IPS-NIHi7 (cell line): Measurements from ENCODE around the gene GRIK2.
"Not testable (repeated sequence)": the region's sequence is repeated elsewhere in the genome, so short reads cannot be mapped to it uniquely, and the experiment has no call there.

Experiments
- DNase-seq: peaks from one replicate; pipeline ENCODE4 v3.0.0; 2012; ENCODE audit warnings: mixed read lengths; ENCODE audit errors: extremely low spot score

GRIK2 gene

DNA sequence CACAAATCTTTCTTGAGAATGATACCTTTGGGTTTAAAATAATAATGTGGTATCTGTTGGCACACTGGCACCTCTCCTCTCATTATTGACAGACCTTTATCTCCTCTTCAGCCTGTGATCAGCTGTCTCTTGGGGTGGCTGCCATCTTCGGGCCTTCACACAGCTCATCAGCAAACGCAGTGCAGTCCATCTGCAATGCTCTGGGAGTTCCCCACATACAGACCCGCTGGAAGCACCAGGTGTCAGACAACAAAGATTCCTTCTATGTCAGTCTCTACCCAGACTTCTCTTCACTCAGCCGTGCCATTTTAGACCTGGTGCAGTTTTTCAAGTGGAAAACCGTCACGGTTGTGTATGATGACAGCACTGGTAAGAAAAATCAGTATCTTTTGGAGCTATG, 232.8 kb downstream of the GRIK2 start:
- DNase-seq: peak; percentile 10

DNA sequence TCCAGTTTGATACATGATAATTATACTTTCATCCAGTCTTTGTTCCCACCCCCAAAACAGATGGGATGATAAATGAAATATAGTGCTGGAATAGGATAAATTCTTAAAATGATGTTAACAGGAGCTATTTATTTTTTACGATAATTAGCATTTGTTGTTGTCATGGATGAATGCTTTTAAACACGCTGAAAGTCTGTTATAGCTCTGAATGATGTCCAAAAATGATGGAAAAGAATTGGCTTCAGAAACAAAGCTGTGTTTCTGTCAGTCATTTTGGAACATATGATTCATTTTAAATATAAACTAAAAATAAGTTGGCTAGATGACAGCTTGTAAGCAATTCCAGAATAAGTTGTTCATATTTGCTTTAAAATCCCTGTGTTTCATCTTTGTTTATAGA, 237.4 kb downstream of the GRIK2 start:
- DNase-seq: no peak

DNA sequence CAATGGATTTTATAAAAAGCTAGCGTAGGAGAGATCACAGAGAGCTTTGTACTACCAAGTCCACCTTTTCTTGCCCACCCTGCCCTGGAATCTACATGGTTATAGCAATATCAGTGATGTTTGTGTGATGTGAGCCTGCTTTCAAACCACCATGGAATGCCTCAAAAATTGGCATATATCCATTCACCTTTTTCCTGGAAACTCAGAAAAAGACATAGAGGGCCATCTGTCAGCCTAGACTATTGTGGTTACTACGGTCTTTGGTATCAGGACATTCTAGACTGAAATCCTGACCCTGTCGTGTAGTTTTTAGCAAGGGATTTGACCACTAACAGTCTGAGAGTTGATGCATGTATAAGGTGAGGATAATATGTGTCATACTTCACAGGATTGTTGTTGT, 239.6 kb downstream of the GRIK2 start:
- DNase-seq: no peak

DNA sequence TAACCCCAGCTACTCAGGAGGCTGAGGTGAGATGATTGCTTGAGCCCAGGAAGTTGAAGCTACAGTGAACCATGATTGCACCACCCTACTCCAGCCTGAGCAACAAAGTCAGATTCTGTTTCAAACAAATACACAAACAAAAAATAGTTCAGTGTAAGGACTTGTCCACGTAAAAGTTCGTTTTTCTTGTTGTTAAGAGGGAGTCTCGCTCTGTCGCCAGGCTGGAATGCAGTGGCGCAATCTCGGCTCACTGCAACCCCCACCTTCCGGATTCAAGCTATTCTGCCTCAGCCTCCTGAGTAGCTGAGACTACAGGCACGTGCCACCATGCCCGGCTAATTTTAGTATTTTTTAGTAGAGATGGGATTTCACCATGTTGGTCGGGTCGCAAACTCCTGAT, 245.4 kb downstream of the GRIK2 start:
- DNase-seq: not testable (repeated sequence)

DNA sequence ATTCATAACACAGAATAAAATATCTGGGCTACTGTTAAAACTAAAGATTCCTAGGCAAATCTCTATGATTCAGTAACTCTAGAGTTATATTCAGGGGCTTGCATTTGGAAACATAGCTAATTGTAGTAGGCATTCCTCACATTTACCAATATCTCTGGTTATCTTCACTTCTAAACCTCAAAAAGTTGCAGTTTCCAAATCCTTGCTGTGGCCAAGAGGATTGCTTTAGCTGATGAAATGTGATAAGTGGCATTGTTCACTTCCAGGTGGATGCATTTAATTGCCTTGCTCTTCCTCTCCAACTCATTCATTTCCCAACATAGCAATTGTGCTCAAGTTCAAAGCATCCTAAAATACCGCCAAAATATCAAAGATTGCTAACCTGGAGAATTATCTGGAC, 246.6 kb downstream of the GRIK2 start:
- no peak for DNase-seq

DNA sequence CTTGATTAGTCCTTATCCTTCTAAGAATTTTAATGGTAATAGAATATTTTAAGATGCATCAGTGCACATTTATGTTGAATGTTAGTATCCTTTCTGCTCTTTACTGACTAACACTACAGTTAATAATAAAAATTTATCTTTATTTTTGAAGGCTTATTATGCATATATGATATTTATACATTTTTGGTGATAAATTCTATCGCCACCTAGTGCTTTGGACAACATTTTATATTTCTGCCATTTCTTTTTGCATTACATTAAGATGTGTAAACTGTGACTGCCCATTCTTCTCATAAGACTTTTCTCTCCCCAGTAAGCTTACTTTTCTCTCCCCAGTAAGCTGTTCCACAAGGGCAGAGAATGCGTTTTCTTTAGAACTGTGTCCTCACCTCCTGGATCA, 252.3 kb downstream of the GRIK2 start:
- no peak for DNase-seq

DNA sequence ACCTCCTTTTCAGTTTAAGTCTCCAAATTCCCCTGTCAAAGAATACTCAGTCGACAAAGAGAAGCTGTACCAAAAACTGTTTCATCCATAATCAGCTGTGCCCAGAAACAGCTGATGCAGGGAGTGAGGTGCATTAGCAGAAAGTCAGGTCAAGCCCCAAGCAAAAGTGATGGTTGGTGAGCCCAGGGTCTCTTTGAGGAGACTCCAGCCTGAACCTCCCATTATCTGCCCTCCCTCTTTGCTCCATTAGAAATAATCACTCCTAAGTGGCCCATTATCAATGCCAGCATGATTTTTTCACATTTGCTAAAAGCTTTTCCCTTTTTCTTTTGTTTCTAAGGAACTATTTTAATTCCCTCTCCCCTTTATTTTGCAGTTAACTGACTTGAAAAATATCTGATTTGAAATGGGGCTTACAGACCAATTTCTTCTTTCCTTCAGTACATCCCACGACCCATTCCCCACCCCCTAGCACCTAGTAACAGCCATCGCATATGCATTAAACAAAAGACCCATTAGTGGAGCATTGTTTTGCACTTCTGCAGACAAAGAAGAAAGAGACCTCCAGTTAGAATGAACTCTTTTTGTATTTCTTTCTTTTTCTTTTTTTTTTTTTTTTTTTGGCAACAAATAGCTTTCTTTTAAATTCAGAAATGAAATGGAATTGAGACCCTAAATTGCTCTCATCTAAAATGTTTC, 257.0 kb downstream of the GRIK2 start:
- DNase-seq: peak; percentile 28

DNA sequence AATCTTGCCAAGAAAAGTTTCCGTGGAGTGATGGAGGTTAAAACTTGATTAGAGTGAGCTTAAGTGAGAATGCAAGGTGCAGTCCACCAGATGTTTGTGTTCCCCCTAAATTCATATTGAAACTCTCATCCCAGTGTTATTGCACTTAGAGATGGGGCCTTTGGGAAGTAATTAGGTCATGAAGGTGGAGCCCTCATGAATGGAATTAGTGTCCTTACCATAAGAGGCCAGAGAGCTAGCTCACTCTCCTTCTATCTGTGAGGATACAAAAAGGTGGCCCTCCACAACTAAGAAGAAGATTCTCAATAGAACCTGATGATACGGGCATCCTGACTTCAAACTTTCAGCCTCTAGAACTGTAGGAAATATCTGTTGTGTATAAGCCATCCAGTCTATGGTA, 258.6 kb downstream of the GRIK2 start:
- DNase-seq: no peak

DNA sequence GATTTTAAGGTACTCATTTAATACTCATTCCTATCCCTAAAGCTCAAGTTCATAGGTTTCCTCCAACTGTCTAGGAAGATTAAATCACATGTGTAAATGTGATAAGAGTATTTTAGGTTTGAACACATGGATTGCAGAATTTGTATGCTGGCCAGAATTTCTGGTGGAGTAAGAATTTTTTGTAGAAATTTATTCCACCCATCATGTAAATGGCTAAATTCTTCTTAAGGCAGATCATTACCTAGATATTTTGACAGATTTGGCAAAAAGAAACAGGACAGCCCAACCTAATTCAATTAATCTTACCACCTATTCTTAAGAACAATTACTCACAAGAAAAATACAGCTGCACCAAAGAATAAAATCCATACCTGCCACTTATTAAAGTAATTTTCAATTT, 261.6 kb downstream of the GRIK2 start:
- DNase-seq: no peak

DNA sequence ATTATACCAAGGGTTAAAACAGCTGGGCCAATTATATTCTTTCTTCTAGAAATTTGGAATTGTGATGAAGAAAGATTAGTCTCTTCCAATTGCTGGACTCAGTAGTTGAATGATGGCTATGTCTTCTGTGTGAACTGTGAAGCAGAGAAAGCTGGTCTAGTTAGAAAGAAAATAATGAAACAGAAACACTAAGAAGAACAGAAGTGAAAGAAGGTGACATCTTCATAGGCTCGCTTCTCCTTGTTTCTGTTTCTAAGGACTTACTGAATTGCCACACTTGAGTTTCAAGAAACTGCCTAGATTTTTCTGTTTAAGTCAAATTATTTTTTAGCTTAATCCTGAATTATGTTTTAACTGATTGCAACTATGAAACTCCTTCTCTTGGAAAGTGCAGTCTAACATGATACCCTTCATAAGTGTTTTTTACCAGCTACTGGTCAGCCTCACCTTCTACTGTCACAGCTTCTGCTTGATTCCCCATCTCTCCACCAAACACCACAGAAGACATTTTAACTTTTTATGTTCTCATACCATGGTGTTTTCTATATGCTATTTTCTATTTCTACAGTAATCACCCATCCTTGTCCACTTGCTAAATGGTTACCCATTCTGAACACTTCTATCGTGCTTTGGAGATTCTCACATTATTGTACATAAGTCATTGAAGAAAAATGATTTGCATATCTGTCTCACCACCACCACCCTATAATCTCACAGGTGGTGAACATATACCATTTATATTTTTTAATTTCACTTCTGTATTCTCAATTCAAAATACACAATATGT, 268.8 kb downstream of the GRIK2 start:
- no peak for DNase-seq

DNA sequence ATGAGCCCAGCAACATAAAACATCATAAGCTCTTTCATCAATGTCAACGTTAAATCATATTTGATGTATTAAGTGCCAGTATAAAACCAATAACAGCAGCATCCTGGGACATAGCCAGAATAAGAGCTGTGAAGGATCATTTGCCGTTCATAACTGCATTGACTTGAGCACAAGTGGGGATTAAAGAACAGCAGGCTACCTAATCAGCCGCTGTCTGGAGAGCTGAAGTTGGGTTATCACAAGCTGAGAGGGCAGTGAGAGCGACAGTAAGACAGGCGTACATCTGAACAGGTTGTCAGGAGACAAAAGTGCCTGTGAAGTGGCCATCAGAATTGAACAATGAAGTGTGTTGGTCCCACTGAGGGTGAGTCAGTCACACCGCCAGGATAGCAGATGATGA, 269.6 kb downstream of the GRIK2 start:
- no peak for DNase-seq

DNA sequence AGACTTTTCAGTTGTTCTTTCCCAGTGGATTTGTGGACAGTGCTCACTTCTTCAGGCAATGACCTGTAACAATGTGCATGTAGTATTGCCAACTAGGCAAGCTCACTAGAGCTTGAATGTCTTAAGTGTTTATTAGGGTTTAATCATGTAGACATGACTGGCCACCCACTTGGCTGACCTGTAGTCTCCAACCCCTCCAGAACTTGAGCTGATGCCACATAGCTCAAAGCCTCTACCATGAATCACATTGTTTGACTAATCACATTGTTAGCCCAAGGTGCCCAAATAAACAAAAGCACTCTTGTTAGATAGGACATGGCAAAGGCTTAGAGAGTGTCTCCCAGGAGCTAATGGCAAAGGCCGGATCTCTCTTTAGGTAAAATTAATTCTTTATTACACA, 272.7 kb downstream of the GRIK2 start:
- DNase-seq: no peak

DNA sequence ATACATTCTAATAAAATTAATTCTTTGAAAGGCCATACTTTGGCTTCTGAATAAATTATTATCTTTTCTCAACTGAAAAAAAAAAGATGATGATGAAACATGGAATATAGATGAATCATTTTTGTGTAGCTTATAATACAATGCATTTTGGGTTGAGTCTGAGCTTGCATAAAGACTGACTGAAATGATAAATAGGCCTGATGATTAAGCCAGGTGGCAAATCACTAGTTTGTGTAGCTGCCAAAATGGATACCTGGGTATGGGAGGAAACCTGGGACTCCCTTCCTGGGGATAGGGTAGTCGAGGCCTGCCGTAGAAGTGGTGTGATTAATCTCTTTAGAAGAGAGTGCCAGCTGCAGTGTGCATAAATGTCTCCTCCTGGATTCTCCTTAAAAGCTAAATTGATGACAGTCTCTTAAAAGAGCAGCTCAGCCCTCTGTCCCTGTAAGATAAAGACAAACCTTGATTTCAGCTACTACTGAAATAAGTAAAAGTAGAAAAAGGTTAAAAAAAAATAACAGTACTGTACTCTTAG, 275.1 kb downstream of the GRIK2 start:
- no peak for DNase-seq

DNA sequence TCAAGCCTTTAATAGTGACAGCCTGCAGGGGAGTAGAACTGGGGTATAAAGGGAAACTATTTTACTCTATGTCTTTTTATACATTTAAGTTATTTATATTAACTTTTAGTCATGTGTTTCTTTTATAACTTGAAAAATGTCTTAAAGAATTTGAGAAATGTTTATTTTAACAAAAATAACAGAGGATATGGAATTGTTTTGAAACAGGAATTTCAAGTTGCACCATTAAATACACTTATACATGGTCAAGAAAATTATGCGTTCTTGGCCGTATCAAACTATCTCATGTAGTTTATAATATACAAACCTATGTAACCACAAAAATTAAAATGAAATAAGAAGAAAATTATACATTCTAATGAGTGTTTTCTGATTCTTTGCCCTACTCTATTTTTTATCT, 282.7 kb downstream of the GRIK2 start:
- no peak for DNase-seq

DNA sequence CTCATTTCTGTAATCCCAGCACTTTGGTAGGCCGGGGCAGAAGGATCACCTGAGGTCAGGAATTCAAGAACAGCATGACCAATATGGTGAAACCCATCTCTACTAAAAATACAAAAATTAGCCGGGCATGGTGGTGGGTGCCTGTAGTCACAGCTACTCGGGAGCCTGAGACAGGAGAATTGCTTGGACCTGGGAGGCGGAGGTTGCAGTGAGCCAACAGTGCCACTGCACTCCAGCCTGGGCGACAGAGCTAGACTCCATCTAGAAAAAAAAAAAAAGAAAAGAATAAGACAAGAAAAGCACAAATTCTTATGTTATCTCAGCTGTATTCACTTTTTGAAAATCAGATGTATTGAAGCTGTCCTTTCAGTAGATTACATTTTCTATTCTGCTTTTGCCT, 289.4 kb downstream of the GRIK2 start:
- no peak for DNase-seq

DNA sequence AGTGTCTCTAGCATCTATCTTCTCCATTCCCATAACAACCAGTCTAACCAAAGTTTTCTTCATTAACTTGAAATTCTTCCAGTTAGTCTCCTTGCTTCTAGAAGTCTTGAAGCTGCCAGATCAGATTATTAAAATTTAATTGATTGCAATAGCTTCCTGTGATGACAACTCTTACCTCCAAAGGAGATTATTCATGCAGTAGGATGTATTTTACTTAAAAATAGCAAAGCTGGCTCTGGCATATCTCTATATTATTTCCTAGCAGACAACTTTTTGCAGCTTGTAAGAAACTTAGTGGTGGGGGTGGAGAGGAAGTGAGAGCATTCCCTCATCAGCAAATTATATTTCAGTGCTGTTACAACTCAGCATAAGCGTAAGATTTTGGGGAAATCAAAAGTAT, 290.4 kb downstream of the GRIK2 start:
- DNase-seq: no peak

DNA sequence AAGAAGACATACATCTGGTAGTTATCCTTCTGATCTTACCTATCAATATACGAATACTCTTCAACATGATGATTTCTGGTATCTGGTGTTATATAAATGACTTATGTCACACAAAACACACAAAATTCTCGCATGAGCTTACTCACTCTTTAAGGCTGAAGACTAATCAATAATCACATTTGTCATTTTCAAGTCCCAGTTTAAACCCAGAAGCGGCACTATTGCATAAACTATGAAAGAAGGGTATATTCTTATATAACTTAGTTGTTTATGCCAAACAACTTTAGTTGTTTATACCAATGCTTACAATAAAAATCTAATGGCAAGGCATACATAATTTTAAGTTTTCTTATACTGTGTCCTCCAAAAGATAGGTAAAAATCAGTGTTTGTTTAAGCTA, 293.1 kb downstream of the GRIK2 start:
- no peak for DNase-seq

DNA sequence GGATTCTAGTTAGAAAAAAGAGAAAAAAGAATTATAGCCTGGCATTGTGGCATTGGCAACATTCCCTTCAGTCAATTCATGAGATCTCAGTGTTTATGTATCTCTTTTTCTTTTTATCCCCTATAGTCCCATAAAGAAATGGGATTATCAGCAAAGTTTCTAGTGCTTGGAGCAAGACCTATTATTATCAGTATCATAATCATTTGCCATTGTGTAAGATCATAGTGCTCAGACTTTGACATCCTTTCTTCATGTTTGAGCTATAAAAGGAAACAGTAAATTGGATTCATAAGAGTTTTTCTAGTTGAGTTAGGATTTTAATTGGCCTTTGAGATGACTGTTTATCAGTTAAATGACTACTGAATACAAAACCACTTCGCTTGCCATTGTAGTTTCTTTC, 295.6 kb downstream of the GRIK2 start:
- no peak for DNase-seq

DNA sequence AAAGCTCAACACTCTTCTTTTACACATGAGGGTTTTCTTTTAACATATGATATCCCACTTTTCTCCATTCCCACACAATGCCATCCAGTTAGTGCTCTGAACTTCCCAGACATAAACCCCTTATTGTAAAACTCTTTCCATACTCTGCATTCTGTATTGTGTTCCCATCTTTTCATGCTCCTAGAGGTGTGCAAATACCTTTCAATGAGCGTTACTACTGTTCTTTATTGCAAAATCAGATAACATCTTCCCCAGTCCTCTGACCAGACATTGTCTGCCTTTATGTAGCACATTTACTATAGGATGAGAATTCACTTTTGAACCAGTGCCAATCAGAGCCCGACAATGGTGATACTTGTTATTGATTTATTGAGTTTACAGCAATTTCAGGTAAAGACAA, 296.2 kb downstream of the GRIK2 start:
- no peak for DNase-seq

DNA sequence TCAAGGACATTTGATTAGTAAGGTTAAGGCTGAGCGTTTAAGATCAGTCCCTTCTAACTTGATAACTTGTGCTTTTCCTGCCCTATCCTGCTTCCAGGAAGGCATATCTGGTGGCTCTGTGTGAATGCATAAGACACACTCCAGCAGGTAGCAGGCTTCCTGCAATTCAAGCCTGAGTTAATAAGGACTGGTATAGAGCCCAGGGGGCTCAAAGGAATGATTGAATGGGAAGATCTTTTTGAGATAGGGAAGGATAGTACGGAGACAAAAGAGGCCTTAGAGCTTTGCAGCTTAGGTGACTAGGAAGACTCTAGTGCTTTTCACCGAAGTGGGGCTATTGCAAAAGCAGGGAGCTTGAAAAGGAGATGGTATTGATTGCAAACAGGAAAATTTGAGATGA, 307.1 kb downstream of the GRIK2 start:
- DNase-seq: peak; percentile 13

DNA sequence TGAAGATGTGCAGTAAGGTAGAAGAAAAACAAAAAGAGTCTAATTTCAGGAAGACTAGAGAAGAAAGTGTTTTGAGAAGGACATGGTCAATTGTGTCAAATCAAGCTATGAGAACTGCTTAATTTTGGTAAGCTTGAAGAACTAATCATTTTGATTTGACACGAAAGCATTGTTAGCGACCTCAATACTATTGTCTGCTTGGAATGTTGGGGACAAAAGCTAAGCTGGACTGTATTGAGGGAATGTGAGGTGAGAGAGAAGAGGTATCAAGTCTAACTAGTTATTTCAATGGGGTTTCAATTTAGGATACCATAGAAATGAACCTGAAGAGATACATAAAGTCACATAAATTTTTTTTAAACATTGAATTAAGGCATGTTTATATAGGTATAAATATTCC, 309.8 kb downstream of the GRIK2 start:
- no peak for DNase-seq

DNA sequence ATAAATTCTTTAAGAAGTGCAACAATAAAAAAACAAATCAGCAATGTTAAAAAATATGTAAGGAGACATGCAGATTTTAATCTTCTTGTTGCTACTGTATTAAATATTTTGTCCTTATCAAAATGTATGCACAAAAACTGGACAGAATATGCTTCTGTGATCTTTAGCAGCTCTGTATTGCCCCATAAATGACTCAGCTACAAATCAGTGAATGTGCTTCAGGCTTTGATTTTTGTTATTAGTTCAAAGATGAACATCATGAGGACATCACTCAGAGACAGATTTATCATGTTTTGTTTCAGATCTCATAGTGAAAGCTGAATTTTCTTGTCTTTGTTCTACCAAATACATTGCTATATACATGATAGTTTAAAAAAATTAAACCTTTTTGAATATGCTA, 312.4 kb downstream of the GRIK2 start:
- DNase-seq: no peak

DNA sequence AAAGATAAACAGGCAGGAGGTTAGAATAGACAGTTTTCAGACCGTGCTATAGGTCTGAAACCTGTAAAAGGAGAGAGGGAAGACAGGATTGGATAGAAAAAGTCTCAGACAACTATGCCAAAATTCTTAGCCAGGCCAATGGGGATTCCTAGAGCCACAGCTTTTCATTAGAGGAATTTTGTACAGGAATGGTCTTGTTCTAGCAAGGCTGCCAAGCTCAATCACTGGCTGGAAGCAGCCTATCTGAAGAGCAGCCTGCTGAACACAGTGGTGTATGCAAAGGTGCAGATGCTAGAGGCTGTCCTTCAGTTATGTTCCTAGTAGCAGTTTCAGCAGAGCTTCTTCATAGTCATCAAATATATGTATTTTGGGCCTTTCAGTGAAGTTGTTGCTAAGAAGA, 313.1 kb downstream of the GRIK2 start:
- no peak for DNase-seq
